Nephron progenitor cell (in vitro differentiated cells): ENCODE results near the gene EXOC5.
"Not testable (repeated sequence)": the region's sequence is repeated elsewhere in the genome, so short reads cannot be mapped to it uniquely, and the experiment has no call there.

ENCODE experiments used
- DNase-seq: peaks from one replicate; pipeline ENCODE4 v3.0.0; 2021
- H3K27ac Mint-ChIP-seq: 2 replicates; pipeline ENCODE4 v1.8.0; 2021; ENCODE audit warnings: mild to moderate bottlenecking, moderate library complexity, mixed read lengths
- H3K27me3 Mint-ChIP-seq: 2 replicates; pipeline ENCODE4 v1.8.0; 2021; ENCODE audit warnings: mild to moderate bottlenecking, low read depth, mixed read lengths; ENCODE audit not compliant: poor library complexity
- H3K36me3 Mint-ChIP-seq: 2 replicates; pipeline ENCODE4 v1.8.0; 2021; ENCODE audit warnings: low read depth, mixed read lengths
- H3K4me1 Mint-ChIP-seq: 2 replicates; pipeline ENCODE4 v1.8.0; 2021; ENCODE audit warnings: mixed read lengths
- H3K4me3 Mint-ChIP-seq: 2 replicates; pipeline ENCODE4 v1.8.0; 2021; ENCODE audit warnings: mild to moderate bottlenecking, moderate library complexity, mixed read lengths
- H3K9me3 Mint-ChIP-seq: 2 replicates; pipeline ENCODE4 v1.8.0; 2021; ENCODE audit warnings: mild to moderate bottlenecking, moderate library complexity, mixed read lengths
- CTCF ChIP-seq: fragments of 200-600 bp; sonication (generic); IDR thresholded peaks from 2 replicates; pipeline ENCODE4 v1.5.0; 2021; ENCODE audit warnings: antibody characterized with exemption

The EXOC5 gene

GRCh38 chr14:57245941-57246340 lies 22.8 kb downstream of the EXOC5 start:
- Mint-ChIP-seq H3K27me3 (no peaks in the 10 kb centered on the region), H3K27ac (no peak overlapping the region), H3K9me3 (no peaks in the 10 kb centered on the region), H3K4me3 (no peak overlapping the region), H3K4me1 (no peaks in the 10 kb centered on the region), H3K36me3 (peaks cover 24% of the 10 kb centered on the region)
- no peak for DNase-seq
- no peak for TF ChIP-seq CTCF

GRCh38 chr14:57244106-57244505 lies 24.6 kb downstream of the EXOC5 start:
- no peak for TF ChIP-seq CTCF
- H3K4me3 Mint-ChIP-seq = no peak overlapping the region
- peaks cover 31% of the 10 kb centered on the region for H3K36me3 Mint-ChIP-seq
- H3K27ac Mint-ChIP-seq = no peak overlapping the region
- DNase-seq = no peak
- no peaks in the 10 kb centered on the region for H3K27me3 Mint-ChIP-seq
- H3K9me3 Mint-ChIP-seq = no peaks in the 10 kb centered on the region
- no peaks in the 10 kb centered on the region for H3K4me1 Mint-ChIP-seq

GRCh38 chr14:57243320-57243719 lies 25.4 kb downstream of the EXOC5 start:
- no peaks in the 10 kb centered on the region for H3K9me3 Mint-ChIP-seq
- no peak for TF ChIP-seq CTCF
- H3K27me3 Mint-ChIP-seq = no peaks in the 10 kb centered on the region
- no peaks in the 10 kb centered on the region for H3K4me1 Mint-ChIP-seq
- no peak overlapping the region for H3K4me3 Mint-ChIP-seq
- DNase-seq = no peak
- no peak overlapping the region for H3K27ac Mint-ChIP-seq
- H3K36me3 Mint-ChIP-seq = peaks cover 33% of the 10 kb centered on the region

- not testable (repeated sequence) for DNase-seq, H3K9me3 Mint-ChIP-seq, H3K27me3 Mint-ChIP-seq, H3K4me1 Mint-ChIP-seq, H3K4me3 Mint-ChIP-seq, H3K27ac Mint-ChIP-seq
- H3K36me3 Mint-ChIP-seq = peaks cover 31% of the 10 kb centered on the region
Observed at GRCh38 chr14:57240115-57240514, 28.6 kb downstream of the EXOC5 start.

- Mint-ChIP-seq H3K27ac (no peak overlapping the region), H3K4me3 (no peak overlapping the region), H3K36me3 (peaks cover 56% of the 10 kb centered on the region), H3K9me3 (peaks cover 4% of the 10 kb centered on the region), H3K27me3 (no peaks in the 10 kb centered on the region), H3K4me1 (no peaks in the 10 kb centered on the region)
- TF ChIP-seq CTCF = no peak
- DNase-seq = no peak
Observed at GRCh38 chr14:57232006-57232405, 36.7 kb downstream of the EXOC5 start.

GRCh38 chr14:57228320-57228719 lies 40.4 kb downstream of the EXOC5 start:
- peaks cover 84% of the 10 kb centered on the region for H3K36me3 Mint-ChIP-seq
- DNase-seq, H3K9me3 Mint-ChIP-seq, H3K4me3 Mint-ChIP-seq, H3K27ac Mint-ChIP-seq, H3K27me3 Mint-ChIP-seq, H3K4me1 Mint-ChIP-seq: not testable (repeated sequence)

GRCh38 chr14:57227083-57227482 lies 41.6 kb downstream of the EXOC5 start:
- Mint-ChIP-seq H3K9me3 (peaks cover 4% of the 10 kb centered on the region), H3K36me3 (peaks cover 77% of the 10 kb centered on the region), H3K27ac (no peak overlapping the region), H3K4me3 (no peak overlapping the region), H3K4me1 (no peaks in the 10 kb centered on the region), H3K27me3 (no peaks in the 10 kb centered on the region)
- TF ChIP-seq CTCF = no peak
- DNase-seq = no peak
